Cardiac atrium fibroblast (primary cell): ENCODE data around the gene TXN2. TPM values are rescaled to one million over a fixed set of nuclear protein-coding genes. Genes with fewer than 3 reads are reported as not detected.

Experiments
- total RNA-seq: library from RNA; depleted of rRNA; stranded (reverse); fragments of >200 nt; gene quantifications from 2 replicates; pipeline ENCODE4 v1.2.3, GENCODE V29; 2015

Gene TXN2, protein sequence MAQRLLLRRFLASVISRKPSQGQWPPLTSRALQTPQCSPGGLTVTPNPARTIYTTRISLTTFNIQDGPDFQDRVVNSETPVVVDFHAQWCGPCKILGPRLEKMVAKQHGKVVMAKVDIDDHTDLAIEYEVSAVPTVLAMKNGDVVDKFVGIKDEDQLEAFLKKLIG
- 67.3 and 76.0 TPM in 2 replicates for total RNA-seq

DNA sequence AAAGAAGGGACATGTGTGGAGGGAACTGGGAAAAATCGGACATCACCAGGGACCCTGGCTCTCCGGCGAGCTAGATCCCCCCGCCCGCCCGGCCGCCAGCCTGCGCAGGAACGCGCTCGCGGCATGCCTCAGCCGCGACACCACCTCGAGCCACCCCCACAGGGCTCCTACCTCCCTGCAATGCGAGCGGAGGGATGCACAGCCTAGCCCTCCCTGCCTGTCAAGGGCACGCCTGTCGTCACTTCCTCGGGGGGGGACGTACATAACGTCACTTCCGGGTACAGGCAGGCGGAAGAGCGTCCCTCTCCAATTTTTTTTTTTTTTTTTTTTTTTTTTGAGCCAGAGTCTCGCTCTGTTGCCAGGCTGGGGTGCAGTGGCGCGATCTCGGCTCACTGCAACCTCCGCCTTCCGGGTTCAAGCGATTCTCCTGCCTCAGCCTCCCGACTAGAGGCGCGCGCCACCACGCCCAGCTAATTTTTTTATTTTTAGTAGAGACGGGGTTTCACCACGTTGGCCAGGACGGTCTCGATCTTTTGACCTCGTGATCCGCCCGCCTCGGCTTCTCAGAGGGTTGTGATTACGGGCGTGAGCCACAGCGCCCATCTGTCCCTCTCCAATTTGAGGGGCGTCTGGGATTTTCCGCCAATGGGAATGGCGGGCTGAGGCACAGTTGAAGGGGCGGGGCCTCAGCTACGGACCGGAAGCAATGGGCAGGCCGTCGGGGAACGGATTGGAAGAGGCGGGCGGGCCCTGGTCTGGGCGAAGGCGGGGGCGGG, at the start of gene TXN2:
Gene TXN2, minus strand, starts transcription at position 248 of the 776 bp plus-strand sequence. CDS start 803 bp downstream, outside the sequence.

DNA sequence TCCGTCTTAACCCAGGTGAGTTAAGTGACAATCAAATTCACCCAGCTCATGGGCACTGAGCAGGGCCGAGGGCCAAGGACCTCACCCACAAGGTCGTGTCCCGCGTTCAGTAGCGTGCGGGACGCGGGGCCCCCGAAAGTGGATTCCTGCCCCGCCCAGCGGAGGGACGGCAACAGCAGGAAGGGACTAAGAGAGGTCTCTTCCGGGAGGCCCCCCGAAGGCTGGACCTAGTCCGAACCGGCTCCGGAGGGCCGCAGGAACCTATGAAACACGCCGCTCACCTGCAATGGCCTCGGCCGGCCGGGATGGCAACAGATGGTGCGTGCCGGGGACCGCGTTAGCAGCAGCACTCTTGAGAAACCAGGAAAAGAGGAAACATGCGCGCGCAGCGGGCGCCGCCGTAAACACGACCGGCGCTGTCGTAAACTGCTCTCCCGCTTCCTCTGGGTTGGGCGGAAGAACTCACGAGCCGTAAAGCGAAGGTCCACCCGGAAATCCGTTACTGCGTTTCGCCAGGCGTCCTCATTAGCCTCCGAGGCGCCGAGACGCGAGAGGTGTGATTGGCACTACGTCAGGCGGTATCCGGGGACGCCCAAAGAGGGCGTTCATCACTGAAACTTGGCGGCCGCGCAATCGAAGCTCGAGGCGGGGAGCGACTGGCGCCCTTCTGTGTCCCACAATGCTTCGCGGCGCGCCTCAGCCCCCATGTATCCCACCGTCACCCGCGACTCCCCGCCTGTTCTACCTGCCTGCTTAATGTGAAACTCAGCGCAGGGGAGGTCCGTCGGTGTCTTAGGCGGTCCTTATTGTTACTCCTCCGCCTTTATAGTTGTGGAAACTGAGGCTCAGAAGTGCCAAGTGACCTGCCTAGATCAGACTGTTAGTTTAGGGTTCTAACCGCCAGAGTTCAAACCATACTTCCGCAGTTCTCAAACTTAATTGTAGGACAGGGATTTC, 47.6 kb upstream of the TXN2 start, which contains the start of gene EIF3D:
Gene EIF3D, minus strand, starts transcription at position 372 of the 957 bp plus-strand sequence. CDS start 3,045 bp downstream, outside the sequence.

DNA sequence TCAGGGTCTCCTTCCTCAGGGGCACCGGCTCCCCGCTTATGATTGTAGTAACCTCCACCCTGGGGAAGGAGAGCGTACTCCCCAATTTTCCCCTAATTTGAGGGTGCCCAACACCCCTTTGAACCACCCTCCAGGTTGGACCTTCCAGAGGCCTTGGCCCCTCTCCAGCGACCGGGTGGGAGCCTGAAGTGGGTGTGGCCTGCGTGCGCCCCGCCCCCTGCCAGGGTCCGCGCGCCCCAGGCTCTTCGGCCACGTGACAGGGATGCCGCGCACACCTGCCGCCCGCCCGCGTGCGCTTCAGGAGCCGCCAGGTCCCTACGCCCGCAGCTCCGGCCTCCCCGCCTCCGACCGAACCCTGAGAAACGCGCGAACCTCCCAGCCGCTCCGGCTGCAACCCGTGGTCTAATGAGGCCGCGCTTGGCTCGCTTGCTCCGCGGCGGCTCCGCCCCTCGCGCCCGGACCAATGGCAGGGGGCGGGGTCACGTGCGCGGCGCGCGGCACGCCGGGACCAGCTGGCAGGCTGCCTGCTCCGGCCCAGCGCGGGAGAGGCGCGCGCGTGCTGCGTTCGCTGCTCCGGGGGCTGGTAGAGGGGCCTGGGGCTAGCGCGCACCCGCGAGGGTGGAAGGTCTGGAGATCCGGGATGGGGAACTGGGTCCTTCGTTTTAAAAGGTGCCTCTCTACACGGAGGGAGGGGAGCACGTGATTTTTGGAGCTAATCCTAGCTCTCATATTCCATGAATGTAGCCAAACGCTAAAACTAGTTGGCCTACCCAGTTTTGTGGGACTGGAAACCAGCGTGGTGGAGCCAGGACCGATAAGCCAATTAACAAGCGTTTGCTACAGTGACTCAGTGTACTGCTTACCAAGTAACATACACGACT, 25.4 kb upstream of the TXN2 start, which contains the start of gene FOXRED2:
Gene FOXRED2, minus strand, starts transcription at position 404 of the 881 bp plus-strand sequence. CDS start 618 bp downstream, outside the sequence.

Other genes starting within 250 kb of the TXN2 start
- 26.7 and 40.3 TPM in 2 replicates for gene APOL2, start 242.1 kb downstream of the TXN2 start, total RNA-seq
- 4.9 and 5.0 TPM in 2 replicates for gene APOL1, start 228.5 kb downstream of the TXN2 start, total RNA-seq
- gene MYH9, start 93.7 kb downstream of the TXN2 start, total RNA-seq = 403 and 433 TPM in 2 replicates
- 3.9 and 11.0 TPM in 2 replicates for gene FOXRED2, start 25.4 kb upstream of the TXN2 start, total RNA-seq
- gene EIF3D, start 47.5 kb upstream of the TXN2 start, total RNA-seq = 209 and 259 TPM in 2 replicates
- gene CACNG2, start 222.1 kb upstream of the TXN2 start, total RNA-seq = not detected in 2 replicates